GM19452 (cell line): ENCODE data around the gene FKBP1A.

Experiments used
- ATAC-seq: cut with Tn5 transposase; IDR thresholded peaks from one replicate; pipeline ENCODE4 v1.9.1; 2021; ENCODE audit not compliant: unreplicated experiment

FKBP1A gene

DNA sequence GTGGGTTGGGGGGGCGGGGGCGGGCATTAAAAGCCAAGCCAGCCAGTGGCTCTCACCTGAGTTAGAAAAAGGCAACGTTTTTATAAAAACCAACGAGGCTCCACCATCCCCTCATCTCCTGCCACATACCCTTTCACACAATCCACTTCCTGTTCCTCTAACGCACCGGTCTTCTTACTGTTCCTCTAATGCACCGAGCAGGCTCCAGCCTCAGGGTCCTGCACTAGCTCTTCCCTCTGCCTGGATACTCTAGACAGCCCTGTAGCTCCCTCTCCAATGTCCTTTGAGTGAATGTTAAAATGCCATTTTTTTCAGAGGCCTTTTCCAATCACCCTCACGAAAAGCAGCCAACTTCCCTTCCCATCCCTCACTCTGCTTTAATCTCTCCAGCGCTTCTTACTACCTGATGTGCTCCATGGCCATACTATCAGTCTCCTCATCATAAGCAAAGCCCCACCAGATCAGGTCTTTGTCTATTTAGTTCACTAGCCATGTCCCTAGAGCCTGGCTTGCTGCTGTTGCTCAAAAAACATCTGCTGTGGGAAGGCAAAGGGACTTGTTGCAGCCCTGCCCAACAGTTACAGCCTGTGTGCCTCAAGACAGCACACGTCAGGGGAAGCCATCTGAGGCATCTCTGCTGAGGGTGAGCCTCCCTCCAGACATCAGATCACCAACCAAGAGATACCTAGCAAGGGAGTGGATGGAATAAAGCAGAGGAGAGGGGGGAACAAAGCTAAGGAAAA is 3.9 kb downstream of the FKBP1A start:
- no peak for ATAC-seq

DNA sequence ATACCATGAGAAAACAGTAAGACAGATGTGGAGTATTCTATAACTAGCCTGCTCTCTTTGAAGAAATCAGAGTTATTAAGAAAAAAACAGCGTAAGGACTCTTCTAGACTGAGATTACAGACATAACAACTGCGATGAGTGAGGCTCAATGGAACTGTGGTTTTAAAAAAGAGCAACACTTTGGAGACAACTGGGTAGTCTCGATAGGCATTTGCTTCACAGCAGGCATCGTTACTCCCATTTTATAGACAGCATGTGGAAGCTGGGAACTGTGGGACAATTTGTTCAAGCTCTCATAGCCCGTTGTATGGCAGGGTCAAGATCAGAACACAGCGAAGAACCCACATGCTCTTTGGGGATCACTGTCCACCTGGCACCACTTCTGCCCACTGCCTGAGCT is 4.6 kb downstream of the FKBP1A start:
- ATAC-seq, result no peak

DNA sequence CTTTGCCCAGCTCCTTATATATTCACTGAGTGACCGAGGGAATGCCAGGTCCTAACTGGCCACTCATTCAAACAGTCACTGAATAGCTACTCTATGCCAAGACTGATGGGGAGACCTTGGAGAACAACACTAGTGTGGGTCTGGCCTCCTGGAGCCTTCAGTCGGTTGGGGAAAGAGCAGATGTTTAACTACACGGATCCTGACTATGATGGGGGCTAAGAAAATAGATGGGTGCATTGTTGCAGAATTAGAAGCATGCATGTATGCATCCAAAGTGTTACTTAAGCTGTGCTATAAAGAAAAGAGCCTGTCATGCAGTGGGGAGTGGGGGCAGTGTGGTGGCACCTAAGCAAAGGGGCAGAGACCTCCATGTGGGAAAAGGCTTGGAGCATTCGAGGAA is 6.5 kb downstream of the FKBP1A start:
- ATAC-seq, result no peak

DNA sequence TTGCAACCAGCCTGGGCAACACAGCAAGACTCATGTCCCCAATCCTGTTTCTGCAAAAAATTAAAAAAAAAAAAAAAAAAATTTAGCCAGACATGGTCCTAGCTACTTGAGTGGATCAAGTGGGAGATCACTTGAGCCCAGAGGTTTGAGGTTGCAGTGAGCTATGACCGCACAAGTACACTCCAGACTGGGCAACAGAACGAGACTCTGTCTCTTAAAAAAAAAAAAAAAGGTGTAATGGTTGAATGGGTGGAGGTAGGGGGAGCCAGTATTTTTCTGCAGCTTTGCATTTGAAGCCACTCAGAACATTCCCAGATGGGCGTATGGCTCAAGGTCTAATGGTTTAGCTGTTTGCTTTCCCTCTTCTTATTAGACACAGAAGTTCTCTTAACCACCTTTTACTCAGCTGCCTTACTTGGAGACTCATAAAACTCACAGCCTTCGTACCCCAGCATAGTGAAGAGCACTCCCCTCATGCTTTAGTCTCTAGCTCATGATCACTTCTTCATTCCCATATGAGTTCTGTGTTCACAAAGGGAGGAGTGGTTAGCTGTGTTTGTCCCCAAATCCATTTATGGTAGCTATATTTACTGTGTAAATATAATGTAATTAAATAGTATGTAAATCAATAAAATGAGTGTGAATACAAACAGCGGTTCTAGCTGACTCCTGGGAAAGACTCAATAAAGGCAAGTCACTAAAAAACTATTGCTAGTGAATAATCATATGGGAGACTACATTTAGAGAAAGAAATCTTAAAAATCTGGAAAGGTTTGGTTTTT is 9.0 kb downstream of the FKBP1A start:
- no peak for ATAC-seq

DNA sequence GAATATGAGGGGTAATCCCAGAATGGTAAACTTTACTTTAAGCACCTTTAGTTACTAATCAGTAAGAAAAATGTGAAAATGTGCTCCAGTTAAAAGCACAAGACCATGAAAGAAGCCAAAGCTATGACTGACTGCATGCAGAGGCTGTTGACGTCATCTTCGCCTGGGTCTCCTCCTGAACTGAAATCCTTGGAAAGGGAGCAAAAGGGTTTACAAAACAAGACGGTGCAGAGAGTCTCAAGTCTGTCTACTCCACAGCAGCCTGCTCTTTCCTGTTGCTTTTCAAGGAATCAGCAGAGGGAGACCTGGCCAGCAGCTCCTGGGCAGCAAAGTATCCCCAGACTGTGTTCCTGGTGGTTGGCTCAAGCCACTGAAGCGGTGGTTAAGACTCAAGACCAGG is 10.2 kb downstream of the FKBP1A start:
- ATAC-seq, result no peak

DNA sequence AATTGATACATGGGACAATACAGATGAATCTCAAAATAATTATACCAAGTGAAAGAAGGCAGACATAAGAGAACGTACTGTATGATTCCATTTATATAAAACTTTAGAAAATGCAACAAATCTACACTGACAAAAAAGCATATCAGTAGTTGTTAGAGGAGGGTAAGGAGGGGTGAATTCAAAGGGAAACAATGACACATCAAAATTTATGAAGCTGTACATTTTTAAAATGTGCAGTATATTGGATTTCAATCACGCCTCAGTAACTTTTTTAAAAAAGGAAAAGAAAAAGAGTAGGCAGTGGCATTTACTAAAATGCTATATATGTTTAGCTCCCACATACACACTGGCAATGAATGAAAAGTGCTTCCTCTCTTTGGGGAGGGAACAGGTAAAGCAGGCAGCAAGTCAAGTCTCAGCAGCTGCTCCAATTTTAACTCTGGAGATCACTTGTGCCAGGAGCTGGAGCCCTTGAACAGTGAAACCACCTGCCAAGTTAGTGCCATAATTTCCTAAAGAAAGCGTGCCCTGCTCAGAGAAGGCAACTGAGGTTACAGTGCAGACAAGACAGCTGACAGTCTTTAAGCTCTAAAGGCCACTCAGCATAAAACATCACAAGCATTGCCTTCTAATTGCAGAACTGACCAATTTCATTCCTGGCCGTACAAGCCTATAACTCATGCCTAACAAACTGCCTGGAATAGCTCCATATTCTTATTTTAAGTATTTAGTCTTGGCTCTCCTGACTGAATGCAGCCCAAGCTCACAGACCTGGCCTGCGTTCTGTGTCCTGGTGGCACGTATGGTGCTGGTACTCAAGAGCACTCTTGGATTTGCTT is 10.9 kb downstream of the FKBP1A start:
- no peak for ATAC-seq

DNA sequence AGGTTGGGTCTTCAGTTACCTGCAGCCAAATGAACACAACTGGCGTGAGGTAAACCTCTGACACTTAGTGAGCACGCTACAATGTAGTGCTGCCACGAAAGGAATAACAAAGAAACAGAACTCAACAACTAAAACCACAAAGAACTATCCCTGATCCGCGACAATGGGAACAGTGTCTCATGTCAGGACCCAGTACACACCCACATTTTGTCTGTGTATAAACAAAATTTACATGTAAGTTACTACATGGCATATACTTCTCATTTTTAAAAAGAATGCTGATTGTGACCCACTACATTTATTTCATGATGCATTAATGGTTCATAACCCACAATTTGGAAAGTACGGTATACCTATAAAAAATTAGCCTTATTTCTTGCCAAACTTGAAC is 14.1 kb downstream of the FKBP1A start:
- ATAC-seq, result no peak

DNA sequence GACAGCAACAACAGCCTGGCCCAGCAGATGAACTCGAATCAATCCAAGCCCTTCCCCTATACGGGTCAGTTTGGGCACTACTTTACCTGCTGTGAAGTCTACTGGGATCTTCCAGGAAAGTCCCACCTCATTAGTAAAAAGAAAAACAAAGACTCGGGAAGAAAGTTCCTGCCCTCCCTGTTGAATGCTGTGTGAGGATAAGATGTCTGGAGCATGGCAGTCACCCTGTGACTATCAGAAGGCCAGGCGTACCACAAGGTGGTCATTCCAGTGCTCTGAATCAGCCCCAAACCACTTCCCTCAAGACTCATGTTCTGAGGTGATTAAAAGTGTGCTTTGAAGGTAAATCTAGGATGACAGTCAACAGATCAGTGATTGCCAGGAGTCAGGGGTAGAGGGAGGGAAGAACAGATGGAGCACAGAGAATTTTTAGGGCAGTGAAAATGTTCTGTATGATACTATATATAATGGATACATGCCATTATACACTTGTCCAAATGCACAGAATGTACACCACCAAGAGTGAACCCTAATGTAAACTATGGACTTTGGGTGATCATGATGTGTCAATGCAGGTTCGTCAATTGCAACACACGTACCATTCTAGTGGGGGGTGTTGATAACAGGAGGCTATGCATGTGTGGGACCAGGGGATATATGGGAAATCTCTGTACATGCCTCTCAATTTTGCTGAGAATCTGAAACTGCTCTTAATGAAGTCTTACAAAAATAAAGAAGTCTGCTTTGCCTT is 14.7 kb downstream of the FKBP1A start:
- no peak for ATAC-seq

DNA sequence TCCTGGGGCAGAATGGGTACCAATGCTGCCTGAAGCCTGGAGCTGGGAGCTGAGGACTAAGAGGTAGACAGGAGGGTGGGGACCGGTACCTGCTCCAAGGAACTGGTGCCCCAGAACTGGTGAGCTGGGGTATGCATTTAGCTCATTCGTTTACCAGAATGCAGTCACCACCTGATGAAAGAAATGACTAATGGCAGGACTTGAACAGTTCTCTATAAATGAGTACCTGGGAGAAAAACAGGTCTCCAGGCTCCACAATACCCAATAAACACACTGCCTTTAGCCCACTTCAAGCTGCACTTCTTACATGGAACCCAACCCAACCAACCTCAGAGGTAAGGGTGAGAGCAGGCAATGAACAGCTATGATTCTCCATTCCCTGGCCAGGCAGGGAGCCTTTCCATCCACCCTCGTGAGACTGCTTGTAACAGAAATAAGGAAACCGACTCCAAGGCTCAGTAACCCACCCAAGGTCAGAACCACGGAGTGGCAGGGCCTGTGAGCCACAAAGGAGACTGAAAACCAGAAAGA is 15.4 kb downstream of the FKBP1A start:
- no peak for ATAC-seq

DNA sequence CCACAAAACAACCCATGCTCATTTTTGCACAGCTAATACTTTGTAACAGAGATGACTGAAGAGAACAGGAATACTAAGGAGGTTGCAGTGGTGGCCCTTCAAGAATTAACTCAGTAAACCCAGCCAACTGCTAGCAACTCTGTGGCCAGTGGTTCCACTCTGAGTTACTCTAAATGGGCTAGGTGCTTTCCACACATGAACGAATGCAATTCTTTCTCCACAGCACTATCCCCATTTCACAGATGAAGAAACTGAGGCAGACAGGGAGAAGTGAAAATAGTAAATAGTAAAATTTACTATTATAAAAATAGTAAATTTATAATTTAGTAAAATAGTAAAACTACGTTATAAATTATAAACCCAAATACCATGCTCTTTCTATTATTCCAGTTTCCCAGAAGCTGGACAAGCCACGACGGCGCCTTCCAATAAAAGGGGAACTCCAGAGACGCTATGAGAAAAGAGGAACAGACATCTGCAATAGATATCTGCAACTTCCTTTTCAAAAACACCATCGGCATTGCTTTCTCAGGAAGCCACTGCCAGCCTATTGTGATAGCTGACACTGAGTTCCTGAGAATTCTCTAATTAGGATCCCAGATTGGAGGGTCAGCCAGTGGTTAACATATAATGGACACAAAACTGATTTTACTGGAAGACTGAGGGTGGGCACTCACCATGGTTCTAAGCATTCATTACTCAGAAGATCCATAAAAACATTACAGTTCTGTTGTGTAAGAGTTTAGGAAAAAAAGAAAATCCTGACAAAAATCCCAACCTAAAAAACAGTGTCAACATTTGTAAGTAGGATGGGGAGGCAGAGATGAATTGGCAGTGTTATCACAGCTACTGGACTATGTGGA is 16.2 kb downstream of the FKBP1A start:
- no peak for ATAC-seq

DNA sequence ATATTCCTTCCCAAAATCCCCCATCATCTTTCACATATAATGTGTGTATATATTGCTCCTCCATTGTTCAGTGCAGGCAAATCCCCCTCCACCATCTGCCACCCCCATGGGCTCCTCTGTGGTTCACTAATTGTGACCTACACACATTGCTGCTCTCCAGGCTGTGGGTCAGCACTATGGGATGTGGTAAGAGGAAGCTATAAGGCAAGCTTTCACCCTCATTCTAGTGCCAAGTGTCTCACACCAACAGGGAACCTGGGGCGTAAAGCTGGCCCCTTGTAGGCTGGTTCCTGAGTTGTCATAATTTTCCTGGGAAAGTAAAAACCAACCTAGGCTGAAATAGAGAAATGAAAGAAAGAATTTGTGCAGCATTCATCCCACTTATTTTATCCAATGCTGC is 16.8 kb downstream of the FKBP1A start:
- no peak for ATAC-seq

DNA sequence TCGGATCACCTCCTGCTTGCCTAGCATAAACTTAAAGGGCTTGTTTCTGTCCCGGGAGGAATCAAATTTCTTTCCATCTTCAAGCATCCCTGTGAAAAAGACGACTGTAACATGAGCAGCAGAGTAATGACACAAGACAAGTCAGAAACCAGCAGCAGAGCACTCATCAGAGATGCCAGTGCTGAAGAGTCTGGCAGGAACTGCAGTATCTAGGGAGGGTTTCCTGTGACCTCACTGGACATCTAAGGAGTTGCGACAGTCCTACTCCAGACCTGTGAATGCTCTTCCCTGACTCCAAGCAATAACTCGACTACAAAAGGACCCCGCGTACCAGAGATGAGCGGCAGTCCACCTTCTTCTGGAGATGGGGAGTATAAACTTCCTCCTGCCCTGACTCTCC is 17.3 kb downstream of the FKBP1A start:
- no peak for ATAC-seq

DNA sequence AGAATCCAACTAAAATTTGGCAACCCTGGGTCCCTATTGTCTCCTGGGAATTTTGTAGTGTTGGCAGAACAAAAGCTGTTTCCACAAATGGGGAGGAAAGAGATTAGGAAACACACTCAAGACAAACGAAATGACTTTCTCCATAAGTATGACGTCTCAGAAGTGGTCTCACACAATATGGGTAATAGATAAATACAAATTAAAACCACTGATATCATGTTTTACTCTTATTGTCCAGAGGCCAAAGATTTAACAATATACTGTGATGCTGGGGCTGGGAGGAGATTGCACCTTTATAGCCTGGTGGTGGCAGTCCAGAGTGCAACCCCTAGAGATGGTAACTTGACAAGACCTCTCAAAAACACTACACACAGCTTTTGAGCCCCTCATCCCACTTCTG is 18.6 kb downstream of the FKBP1A start:
- ATAC-seq, result no peak

DNA sequence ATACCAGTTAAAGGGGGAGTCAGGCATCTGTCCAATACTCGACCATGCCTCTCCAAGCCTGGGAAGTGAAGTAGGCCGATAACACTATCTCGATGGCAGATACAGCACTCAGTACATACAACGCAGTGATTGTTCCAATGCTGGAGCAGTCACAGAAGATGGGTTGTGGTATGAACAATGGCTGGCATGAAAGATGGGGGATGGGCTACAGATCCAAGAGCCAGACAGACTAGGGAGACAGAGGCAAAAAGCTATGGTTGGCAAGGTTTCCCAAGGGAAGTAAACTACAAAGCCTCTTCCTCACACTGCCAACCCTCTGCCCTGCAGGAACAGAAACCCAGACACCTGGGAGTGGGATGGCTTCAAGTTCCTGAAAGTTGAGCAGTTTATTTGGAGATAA is 19.2 kb downstream of the FKBP1A start:
- no peak for ATAC-seq

DNA sequence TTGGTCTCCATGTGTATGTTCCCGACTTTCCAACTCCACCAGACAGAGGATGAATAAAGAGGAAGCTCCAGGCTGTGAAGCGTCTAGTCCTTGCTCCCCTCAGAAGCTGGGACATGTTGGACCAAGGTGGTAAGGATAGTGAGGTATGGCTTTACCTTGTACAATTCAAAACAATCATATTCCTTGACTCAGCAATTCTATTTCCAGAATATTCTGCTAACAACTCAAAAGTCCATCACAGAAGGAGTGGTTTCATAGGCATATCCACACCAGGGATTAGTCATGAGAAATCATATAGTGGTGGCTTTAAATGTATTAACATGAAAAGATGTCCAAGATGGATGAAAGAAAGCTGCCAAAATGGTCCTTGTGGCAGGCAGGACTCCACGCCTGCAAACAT is 19.8 kb downstream of the FKBP1A start:
- no peak for ATAC-seq

DNA sequence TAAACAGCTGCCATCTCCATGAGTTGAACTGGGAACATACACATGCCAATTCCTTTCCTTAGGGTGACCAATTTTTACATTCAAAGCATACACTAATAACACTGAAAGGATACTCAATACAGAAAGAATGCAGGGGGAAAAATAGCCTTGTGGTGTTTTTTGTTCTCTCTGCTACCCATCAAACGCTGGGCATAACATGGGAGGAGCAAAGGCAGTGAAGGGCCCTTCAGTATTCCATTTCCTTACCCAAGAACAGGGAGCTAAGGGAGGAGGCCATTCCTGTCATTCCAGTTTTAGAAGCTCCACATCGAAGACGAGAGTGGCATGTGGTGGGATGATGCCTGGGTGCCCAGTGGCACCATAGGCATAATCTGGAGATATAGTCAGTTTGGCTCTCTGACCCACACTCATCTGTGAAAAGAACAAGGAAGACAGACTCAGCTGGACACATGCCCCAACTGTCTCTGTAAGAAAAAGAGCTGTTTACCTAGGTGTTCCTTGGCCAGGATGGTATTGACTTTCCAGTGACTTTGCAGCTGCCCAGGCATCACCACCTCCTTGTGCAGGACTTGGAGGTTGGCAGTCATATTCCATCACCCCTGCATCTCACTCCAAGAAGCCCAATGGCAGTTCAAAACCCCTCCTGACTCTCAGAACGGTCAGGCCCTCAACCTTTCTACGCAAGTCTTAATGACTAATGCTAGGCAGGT is 20.9 kb downstream of the FKBP1A start:
- no peak for ATAC-seq

DNA sequence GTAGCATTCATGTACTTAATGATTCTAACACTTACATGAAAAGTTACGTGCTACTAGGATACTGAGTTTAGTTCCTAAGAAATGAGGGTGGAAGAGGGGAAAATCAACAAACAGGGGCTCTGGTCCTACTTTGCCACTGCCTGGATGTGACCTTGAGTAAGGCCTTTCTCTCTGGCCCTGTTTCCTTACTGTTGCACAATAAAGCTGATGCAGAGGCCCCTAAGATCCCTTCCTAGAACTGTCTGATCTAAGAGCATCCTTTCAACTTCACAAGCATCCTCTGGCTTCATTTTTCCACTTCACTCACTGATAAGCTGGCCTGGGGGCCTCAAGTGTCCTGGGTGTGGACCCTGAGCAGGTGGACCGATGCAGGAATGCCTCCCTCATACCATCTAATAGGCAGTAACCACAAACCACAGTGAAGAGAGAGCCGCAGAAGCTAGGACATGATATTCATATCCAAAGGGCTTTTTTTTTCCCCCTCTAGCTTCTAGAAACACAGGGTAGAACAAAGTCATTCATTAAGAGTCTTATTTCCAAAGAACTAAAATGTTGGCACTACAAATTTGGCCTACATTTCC is 21.6 kb downstream of the FKBP1A start:
- ATAC-seq, result no peak

DNA sequence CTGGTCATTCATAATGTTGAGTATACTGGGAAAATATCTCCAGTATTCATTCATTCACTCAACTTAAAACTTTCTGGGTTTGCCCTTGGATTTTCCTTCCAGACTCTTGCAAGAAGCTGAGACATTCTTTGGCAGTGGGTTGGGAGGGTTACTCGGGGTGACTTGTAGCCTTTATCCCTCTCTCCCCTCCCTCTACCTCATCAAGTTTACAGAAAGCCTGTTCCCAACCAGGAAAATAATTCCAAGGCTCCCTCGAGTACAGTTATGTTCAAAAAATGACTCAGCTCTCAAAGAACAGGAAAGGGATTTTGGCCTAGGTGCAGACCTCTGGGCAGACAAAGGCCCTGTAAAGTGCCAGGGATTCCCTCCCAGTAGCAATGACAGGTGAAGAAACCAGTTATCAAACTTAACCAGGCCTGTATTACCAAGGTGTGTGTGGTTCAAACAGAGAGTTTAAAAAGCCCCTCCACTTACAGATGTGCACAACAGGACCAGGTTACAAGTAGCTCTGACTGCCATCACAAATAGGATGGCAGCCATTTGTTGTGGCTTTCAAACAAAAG is 22.2 kb downstream of the FKBP1A start:
- ATAC-seq, result no peak

DNA sequence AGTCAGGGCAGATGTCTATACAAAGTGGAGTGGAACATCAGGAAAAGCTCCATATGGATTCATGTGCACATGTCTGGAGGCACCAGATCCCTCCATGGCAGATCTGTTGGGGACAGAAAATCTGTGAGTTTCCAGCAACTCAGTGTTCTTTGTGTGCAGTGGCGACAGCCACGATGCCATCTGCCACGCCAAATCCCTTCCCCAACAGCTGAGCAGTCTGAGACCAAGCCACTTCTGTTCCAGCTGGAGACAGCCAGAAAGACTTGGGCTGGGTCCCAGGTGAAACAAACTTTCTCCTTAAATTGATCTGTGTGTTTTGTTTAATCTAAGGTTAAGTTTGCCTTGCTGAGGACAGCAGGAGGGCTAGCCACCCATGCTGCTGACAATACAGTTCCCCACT is 22.9 kb downstream of the FKBP1A start:
- ATAC-seq, result no peak
